ENCODE measurements around the gene CENPX.

GRCh38 chr17:82060614-82061013, 37.9 kb upstream of the CENPX start:
- TF ChIP-seq CTCF (IDR thresholded peaks at IDR 0.05; ENCODE audit: poor library complexity) (no peak), EZH2phosphoT487 (IDR thresholded peaks at IDR 0.05; ENCODE audit: low read depth, severe bottlenecking, unreplicated experiment) (no peak), EZH2 (IDR thresholded peaks at IDR 0.05; ENCODE audit: borderline replicate concordance) (no peak)
